GM18520 (cell line): ENCODE data around the gene TOX4.
A peak's percentile ranks its signal among the peaks of the same experiment; 100 is the strongest.

Source experiments
- ATAC-seq: cut with Tn5 transposase; IDR thresholded peaks from one replicate; pipeline ENCODE4 v1.9.1; 2021; ENCODE audit not compliant: unreplicated experiment

Gene TOX4

GRCh38 chr14:21501568-21501967 lies 24.6 kb downstream of the TOX4 start:
- no peak for ATAC-seq

GRCh38 chr14:21503376-21503775 lies 26.4 kb downstream of the TOX4 start:
- ATAC-seq: no peak

GRCh38 chr14:21505012-21505553 lies 28.1 kb downstream of the TOX4 start:
- ATAC-seq: peak; percentile 83

DNA sequence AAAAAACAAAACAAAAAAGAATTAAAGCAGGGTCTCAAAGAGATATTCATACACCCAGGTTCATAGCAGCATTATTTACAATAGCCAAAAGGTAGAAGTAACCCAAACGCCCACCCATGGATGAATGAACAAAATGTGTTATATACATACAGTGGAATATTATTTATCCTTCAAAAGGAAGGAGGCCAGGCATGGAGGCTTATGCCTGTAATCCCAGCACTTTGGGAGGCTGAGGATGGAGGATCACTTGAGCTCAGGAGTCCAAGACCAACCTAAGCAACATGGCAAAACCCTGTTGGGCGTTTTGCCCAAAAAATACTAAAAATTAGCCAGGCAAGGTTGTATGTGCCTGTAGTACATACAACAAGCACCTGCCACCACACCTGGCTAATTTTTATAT lies 29.6 kb downstream of the TOX4 start:
- ATAC-seq: no peak

DNA sequence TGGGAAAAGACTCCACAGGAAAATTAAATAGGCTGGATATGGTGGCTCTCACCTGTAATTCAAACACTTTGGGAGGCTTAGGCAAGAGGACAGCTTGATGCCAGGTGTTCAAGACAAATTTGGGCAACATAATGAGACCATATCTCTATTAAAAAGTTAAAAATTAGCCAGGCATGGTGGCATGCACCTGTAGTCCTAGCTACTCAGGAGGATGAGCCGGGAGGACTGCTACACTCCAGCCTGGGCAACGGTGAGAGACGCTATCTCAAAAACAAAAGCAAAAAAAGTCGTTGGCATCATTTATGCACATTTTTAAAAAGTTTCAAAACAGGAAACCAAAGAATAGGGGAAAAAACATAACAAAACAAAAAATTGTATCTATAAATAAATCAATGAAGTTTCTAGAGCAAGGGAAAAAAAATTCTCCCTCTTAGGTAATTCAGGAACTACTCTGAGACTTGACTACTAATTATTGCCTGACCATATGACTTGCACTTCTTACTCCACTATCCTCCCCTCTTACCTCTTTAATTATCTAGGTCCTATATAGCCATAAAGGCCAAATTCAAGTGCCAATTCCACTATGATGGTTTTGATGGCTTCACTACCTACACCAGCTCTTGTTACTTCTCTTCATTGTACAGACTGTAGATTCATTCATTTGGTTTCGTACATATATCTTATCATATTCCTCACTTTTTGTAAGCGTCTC lies 32.6 kb downstream of the TOX4 start:
- ATAC-seq: no peak

- peak; percentile 96 for ATAC-seq
These were observed 34.0 kb downstream of the TOX4 start, which contains the start of gene METTL3 for GRCh38 chr14:21510735-21511657. Gene METTL3, minus strand, starts transcription at chr14:21511340. Its CDS starts 117 bp downstream, at chr14:21511223.

DNA sequence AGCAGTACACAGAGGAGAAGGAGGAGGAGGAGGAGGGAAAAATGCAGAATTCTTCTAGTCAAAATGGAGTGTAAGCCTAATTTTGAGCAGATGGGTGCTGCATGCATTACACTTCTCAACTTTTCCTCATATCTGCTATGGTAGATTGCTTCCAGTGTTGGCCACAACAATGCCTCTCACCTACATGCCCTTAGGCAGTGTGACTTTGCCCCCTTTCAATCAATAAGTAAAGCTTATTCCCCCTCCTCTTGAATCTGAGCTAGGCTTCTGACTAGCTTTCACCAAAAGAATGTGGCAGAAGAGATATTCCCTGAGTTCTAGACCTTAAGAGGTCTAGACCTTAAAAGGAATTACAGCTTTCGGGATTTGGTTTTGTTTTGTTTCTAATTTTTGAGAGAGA lies 37.3 kb downstream of the TOX4 start:
- no peak for ATAC-seq

GRCh38 chr14:21518725-21519124 lies 41.7 kb downstream of the TOX4 start:
- ATAC-seq: no peak

DNA sequence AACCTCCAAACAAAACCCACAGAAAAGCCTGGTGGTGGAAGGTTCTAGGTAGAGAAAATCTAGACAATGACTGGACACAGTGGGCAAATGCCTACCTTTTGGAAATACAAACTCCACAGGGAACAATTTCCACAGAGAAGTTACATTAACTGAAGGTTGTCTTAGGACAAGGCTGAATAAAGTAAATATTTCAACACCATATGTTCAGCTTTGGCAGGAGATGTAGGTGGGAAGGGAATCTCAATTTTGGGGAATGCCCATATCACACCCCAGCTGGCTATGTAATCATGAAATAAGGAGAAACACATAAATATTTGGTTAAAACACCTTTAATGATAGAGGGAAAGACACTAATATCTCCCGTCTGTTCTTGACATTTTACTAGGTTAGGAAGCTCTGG lies 43.8 kb downstream of the TOX4 start:
- ATAC-seq: no peak

GRCh38 chr14:21521501-21521900 lies 44.5 kb downstream of the TOX4 start:
- ATAC-seq: no peak

GRCh38 chr14:21523203-21523602 lies 46.2 kb downstream of the TOX4 start:
- no peak for ATAC-seq

GRCh38 chr14:21524575-21525490 lies 47.8 kb downstream of the TOX4 start:
- no peak for ATAC-seq

DNA sequence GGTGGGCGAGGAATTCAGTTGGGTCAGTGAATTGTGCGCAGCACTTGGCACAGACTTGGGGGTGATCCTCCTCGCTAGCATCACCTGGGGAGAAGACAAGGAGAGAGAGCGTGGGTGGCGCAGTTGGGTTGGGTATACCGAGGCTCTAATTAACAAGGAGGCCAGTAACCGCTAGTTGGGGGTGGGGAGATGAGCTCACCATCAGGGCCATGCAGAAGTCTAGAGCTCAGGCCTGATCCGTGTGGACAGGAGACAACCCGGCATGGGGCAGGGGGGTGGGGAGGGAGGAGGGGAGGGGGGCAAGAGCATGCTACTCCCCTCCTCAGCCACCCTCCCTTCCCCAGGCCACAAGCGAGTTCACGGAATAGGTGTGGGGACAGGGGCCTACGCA lies 48.6 kb downstream of the TOX4 start:
- no peak for ATAC-seq

DNA sequence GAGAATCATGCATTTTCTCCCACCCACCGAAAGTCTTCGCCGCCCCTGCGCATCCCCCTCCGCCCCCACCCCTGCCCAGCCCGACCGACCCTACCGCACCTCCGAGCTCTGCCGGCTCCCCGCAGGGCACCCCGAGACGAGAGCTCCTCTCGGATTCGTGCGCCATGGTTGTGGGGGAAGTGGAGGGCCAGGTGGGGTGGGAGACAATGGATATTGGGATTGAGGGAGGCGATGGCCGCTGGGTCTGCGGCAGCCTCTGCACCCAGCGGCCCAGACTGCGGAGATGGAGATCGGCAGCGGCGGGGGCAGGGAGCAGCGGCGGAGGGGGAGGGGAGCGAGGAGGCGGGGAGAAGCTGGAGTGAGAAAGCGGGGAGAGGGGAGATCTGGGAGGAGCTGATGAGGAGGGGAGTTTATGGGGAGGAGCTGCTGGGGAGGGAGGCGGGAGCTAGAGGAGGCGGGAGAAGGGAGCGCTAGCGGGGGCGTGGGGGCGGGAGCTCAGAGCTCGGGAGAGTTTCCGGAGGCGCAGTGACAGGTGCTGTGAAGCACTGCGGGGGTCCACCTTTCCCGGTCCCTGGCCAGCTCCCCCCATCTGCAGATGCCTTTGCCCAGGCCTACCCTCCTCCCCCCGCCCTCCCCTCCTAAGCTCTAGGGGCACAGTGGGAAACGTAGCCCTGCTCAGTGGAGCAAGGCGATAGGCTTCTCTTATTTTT lies 49.1 kb downstream of the TOX4 start, which contains the start of gene SALL2:
TSS of gene SALL2 (minus strand) at position 385 of the 710 bp plus-strand sequence. CDS start at position 166, 219 bp downstream.
- no peak for ATAC-seq

GRCh38 chr14:21526672-21527317 lies 49.8 kb downstream of the TOX4 start:
- no peak for ATAC-seq

DNA sequence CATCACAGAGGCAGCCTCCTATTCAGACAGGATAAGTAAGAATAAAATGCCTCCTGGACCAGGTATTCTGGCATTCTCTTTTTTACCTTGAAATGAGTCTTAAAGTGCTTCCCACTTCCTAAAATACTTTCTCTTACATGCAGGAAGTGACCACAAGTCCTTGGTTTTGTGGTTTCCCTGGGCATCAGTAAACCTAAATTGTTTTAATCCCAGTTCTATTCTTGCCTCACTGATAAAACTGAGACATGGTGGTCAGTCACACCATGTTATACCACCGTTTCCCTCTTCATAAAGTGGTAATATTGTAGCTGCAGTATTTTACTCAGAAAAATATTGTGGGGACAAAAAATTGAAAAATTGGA lies 50.3 kb downstream of the TOX4 start:
- ATAC-seq: no peak

GRCh38 chr14:21528381-21529348 lies 51.7 kb downstream of the TOX4 start:
- no peak for ATAC-seq

DNA sequence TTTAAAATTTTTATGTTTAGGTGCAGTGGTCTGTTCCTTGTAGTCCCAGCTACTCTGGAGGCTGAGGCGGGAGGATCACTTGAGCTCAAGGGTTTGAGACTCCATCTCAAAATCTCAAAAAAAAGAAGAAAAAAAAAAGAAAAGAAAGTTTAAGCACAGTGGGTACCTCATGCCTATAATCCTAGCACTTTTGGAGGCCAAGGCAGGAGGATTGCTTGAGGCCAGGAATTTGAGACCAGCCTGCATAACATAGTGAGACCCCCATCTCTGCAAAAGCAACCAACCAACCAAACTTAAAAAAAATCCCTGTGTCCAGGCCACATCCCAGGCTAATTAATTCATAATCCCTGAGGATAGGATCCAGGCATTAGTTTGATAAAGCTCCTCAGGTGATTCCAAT lies 52.5 kb downstream of the TOX4 start:
- no peak for ATAC-seq
